Effector memory CD4-positive, alpha-beta T cell (primary cell): ENCODE data around the gene RAB1A.

Experiments
- DNase-seq, 3 donors: peaks; one replicate each; pipeline ENCODE4 v3.0.0-alpha.2; 2020
- H3K27ac ChIP-seq: 2 replicates; pipeline ENCODE4 v1.7.0; 2013; ENCODE audit warnings: mild to moderate bottlenecking, low read length, moderate library complexity; ENCODE audit not compliant: insufficient read depth, poor library complexity, severe bottlenecking
- H3K27me3 ChIP-seq: replicated peaks from 2 replicates; pipeline ENCODE4 v1.7.0; 2013; ENCODE audit warnings: mild to moderate bottlenecking, low read length; ENCODE audit not compliant: insufficient read depth, control insufficient read depth, poor library complexity, severe bottlenecking
- H3K36me3 ChIP-seq: 2 replicates; pipeline ENCODE4 v1.7.0; 2013; ENCODE audit warnings: mild to moderate bottlenecking, low read length, moderate library complexity; ENCODE audit not compliant: control insufficient read depth, insufficient read depth
- H3K4me1 ChIP-seq: 2 replicates; pipeline ENCODE4 v1.7.0; 2013; ENCODE audit warnings: low read length, mild to moderate bottlenecking; ENCODE audit not compliant: control insufficient read depth, insufficient read depth, poor library complexity, severe bottlenecking
- H3K4me3 ChIP-seq: 2 replicates; pipeline ENCODE4 v1.7.0; 2013; ENCODE audit warnings: low read length, low read depth, mild to moderate bottlenecking; ENCODE audit not compliant: insufficient read depth, poor library complexity, severe bottlenecking
- H3K9me3 ChIP-seq: 2 replicates; pipeline ENCODE4 v1.7.0; 2013; ENCODE audit warnings: mild to moderate bottlenecking, low read length, moderate library complexity; ENCODE audit not compliant: control insufficient read depth

RAB1A gene

GRCh38 chr2:65075605-65076344 lies 54.1 kb downstream of the RAB1A start:
- no peaks in the 10 kb centered on the region for H3K4me1 ChIP-seq
- peaks cover 44% of the 10 kb centered on the region for H3K36me3 ChIP-seq
- no peak overlapping the region for H3K4me3 ChIP-seq
- no peaks in the 10 kb centered on the region for H3K9me3 ChIP-seq
- H3K27ac ChIP-seq, result no peak overlapping the region
- no peaks in the 10 kb centered on the region for H3K27me3 ChIP-seq
- DNase-seq, result no peak

- Histone ChIP-seq H3K27ac (no peak overlapping the region), H3K36me3 (peaks cover 45% of the 10 kb centered on the region), H3K4me1 (no peaks in the 10 kb centered on the region), H3K4me3 (no peak overlapping the region), H3K27me3 (no peaks in the 10 kb centered on the region), H3K9me3 (no peaks in the 10 kb centered on the region)
- DNase-seq, result no peak
Observed at GRCh38 chr2:65075176-65075575, 54.7 kb downstream of the RAB1A start.

DNA sequence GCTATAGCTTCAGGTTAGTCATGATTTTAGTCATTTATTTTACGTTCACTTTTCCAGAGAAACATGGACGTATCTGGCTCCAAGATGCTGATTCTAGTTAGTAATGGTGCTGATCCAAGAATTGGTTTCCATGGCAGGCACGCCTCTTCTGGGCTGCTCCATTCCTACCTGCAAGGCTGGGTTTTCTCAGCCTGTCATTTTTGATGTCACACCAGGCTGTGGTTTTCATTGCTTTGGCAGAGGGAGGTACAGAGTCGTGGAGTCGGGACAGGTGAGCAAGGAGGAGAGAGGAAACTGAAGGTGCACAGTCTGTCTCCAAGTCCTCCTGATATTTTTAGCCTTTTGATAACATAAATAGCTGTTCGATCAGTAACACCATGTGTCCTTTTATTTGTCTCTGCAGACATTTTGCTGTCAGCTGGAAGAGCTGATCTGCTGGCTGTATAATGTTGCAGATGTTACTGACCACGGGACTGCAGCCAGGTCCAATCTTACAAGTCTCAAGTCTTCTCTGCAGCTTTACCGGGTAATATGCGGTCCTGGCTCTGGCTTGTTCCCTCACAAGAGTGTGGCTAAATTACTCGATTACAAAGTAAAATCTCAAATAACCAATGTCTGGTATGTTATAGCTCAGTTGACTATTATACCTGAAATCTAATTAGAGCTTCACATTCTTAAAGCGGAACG lies 55.9 kb downstream of the RAB1A start:
- no peak for DNase-seq
- peaks cover 45% of the 10 kb centered on the region for H3K36me3 ChIP-seq
- H3K9me3 ChIP-seq, result no peaks in the 10 kb centered on the region
- no peak overlapping the region for H3K27ac ChIP-seq
- no peak overlapping the region for H3K4me3 ChIP-seq
- no peaks in the 10 kb centered on the region for H3K27me3 ChIP-seq
- H3K4me1 ChIP-seq, result no peaks in the 10 kb centered on the region

- Histone ChIP-seq H3K27me3 (no peaks in the 10 kb centered on the region), H3K4me1 (peaks cover 7% of the 10 kb centered on the region), H3K27ac (no peak overlapping the region), H3K36me3 (peaks cover 36% of the 10 kb centered on the region), H3K9me3 (no peaks in the 10 kb centered on the region), H3K4me3 (no peak overlapping the region)
- DNase-seq, result no peak
Observed at GRCh38 chr2:65072181-65072970, 57.5 kb downstream of the RAB1A start.

- peaks cover 10% of the 10 kb centered on the region for H3K4me1 ChIP-seq
- peaks cover 33% of the 10 kb centered on the region for H3K36me3 ChIP-seq
- H3K27ac ChIP-seq, result no peak overlapping the region
- no peaks in the 10 kb centered on the region for H3K27me3 ChIP-seq
- no peak for DNase-seq
- no peaks in the 10 kb centered on the region for H3K9me3 ChIP-seq
- H3K4me3 ChIP-seq, result no peak overlapping the region
Observed at GRCh38 chr2:65071499-65072180, 58.3 kb downstream of the RAB1A start.

GRCh38 chr2:65070856-65071255 lies 59.0 kb downstream of the RAB1A start:
- no peak for DNase-seq
- no peak overlapping the region for H3K27ac ChIP-seq
- peaks cover 33% of the 10 kb centered on the region for H3K36me3 ChIP-seq
- H3K4me3 ChIP-seq, result no peak overlapping the region
- no peaks in the 10 kb centered on the region for H3K9me3 ChIP-seq
- peaks cover 10% of the 10 kb centered on the region for H3K4me1 ChIP-seq
- H3K27me3 ChIP-seq, result no peaks in the 10 kb centered on the region

DNA sequence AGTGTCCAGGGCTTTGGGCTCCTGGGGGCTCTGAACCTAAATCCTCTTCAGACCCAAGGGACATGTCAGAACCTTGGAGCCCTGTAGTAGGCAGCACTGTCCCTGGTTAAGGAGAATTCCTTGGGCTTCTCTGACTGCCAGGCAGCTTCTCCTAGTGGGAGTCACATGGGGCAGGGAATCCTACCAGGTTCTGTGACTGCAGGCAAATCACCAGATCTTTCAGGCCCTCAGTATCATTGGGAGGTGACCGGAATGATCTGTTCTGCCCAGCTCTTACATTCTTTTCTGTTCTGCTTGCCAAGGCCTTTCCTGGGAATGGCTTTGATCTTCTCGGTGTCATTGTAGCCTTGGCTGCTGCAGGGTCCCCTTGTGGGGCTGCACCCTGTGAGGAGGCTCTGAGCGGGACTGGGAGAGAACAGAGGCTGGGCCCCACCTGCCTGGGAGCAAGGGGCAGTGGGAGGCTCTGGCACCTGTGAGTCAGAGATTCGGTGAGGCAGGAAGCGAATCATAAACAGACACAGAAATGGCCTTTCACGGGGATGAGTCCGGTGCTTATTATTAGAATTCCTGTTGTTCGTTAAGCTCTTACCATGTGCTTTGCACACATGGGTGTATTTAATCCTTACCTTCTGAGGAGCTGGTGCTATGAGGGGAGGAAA lies 59.6 kb downstream of the RAB1A start:
- Histone ChIP-seq H3K27ac (no peak overlapping the region), H3K4me3 (no peak overlapping the region), H3K27me3 (no peaks in the 10 kb centered on the region), H3K4me1 (peaks cover 10% of the 10 kb centered on the region), H3K36me3 (peaks cover 33% of the 10 kb centered on the region), H3K9me3 (no peaks in the 10 kb centered on the region)
- DNase-seq, result no peak

- Histone ChIP-seq H3K36me3 (peaks cover 32% of the 10 kb centered on the region), H3K27ac (no peak overlapping the region), H3K9me3 (no peaks in the 10 kb centered on the region), H3K4me1 (peaks cover 13% of the 10 kb centered on the region), H3K4me3 (no peak overlapping the region), H3K27me3 (no peaks in the 10 kb centered on the region)
- no peak for DNase-seq
Observed at GRCh38 chr2:65069439-65069824, 60.5 kb downstream of the RAB1A start.

DNA sequence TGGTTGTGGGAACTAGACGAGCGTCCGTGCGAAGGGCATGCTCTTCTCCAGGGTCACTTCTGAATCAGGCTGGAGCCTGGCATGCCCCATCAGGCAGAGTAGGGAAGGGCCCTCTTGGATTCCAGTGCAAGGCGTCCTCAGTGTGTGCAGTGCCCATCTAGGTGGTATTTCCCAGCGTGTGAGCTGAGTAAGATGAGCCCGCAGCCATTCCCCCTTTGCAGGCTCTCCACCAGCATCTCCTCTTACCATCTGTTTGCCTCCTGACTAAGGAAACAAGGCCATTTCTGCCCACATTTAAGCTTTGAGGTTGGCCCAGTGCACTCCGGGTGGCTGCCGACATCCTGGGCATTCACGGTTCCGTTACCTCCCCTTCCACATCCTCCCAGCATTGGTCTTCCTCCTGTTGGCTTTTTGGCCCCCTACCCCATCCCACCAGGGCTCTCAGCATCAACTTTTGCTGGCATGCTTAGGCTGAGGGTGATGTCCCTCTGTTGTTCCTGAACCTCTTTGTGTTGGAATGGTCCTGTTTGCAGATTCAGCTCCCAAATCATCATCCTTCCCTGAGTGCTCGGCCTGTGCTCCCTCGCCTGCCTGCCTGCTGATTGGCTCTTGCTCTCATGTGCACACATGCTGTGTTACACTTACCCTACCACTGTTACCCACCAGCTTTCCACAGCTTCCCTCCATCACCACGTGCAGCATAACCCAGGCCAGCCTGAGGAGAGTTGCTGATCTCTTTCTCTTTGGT lies 61.9 kb downstream of the RAB1A start:
- no peaks in the 10 kb centered on the region for H3K27me3 ChIP-seq
- no peak for DNase-seq
- H3K36me3 ChIP-seq, result peaks cover 23% of the 10 kb centered on the region
- H3K9me3 ChIP-seq, result no peaks in the 10 kb centered on the region
- no peak overlapping the region for H3K27ac ChIP-seq
- no peak overlapping the region for H3K4me3 ChIP-seq
- H3K4me1 ChIP-seq, result peaks cover 13% of the 10 kb centered on the region
